HG03108 (cell line): ENCODE data around the gene HOXA13.

Source experiments
- ATAC-seq: cut with Tn5 transposase; IDR thresholded peaks from one replicate; pipeline ENCODE4 v1.9.1; 2021; ENCODE audit warnings: moderate library complexity; ENCODE audit not compliant: unreplicated experiment

The HOXA13 gene

DNA sequence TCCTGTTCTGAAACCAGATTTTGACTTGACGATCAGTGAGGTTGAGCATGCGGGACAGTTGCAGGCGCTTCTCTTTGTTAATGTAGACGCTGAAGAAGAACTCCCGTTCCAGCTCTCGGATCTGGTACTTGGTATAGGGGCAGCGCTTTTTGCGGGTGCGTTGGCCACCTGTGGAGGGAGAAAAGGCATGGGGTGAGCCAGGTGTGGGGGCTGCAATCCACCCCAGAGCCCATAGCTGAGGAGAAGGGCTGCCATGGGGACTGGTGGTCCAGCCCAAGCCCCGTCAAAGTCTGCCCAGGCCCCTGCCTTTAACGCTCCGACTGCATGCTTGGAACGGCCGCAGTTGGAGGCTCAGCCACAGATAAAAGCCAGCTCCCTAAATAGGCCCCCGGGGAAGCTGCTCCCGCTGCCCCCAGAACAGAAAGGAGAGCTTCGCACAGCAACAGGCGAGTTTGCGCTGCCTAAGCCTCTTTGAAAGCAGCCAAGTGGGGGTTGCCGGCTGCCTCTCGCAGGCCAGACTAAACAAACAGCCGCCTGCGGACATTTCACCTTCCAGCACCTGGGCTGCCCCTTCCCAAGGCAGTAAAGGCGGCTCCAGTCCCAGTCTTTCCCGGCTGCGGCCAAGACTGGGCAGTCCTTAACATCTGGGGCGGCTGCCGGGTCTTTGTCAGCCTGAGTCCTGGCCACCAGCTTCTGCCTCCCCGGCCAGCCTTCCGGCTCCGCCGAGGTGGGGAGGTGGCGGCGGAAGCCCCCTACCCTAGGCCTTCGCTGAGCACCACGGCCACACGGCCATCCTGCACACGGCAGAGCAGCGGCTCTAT lies 16.8 kb downstream of the HOXA13 start:
- no peak for ATAC-seq

DNA sequence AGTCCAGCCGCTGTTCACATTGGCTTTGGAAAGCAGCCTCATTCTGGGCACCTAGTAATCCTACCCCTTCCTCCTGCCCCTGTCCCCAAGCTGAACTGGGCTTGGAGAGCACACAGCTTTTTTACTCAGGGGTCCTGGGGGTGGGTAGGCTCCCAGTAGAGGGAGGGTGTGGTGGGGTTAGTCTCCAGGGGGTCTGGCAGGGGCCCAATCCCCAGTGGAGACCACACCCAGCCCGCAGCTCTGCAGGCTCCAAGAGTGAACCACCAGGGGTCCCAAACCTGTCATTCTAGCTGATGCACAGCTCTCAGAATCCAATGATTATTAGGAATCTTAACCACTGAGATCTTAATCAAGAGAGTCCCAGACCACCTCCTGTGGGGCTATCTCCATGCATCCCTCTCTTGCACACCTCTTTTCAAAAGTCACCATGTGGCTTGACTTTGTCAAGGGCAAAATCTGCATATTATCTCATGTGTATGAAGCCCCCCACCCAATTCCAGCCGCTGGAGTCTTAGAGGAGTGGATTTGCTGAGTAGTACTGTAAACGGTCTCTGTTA lies 17.5 kb downstream of the HOXA13 start:
- ATAC-seq: no peak

DNA sequence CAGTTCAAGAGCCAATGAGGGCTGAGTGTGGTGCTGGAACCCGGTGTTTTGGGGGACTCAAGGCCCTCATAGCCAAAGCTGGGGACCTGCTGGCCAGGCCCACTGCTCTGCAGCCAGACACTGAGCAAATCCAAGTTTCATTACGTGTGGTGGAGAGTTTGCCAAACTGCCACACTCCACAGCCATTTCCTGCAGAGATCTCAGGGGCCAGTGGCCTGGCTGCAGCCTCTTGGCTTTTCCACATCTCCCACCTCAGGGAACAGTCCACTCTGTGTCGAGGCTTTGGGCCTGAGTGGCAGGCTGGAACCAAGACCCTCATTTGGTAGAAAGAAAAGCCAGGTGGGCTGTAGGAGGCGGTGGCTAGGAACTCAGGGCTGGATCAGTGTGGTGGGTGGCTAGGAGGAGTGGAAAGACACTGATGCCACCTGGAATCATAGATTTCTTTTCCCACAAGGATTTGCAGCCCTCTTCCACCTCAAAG lies 18.1 kb downstream of the HOXA13 start:
- ATAC-seq: no peak

DNA sequence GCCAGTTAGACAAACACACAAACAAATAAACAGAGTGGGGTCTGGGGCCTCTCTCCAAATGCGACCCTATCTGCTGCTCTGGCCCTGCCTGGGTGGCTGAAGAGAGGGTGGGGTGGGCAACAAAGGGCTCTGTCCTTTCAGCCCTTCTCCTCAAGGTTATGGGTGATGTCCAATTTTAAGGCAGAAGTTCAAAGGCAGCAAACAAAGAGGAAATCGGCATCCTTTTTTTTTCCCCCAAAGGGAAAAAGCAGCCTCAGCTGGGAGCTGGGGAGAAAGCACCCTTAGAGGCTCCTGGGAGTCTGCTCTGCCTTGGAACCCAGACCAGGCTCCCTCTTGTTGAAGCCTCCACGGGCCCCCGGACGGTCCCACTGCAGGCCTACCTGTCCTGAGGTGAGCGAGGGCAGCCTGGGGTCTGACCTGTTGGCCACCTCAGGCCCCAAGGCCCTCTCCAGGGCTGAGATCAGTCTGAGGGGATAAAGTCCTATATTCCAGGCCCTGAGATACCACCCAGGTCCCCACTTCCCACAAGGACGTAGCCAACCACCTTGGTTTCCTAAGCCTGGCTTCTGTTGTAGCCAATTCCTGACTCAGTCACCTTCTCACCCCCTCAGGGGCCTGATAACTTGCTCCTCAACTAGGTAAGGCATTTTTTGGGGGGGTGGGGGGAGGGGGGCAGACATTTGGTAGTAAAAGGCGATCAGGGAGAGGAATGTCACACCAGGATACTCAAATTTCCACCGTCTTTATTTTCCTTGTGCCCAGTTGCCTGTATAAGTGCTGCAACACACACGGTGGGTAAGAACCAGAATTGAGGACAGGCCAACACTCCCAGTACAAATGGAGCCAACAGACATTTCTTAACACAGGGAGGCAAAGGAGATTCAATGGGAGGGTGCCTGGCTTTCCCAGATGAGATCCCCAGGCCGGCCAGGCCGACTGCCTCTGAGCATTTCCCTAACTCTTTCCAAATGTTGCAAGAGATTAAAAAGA lies 19.2 kb downstream of the HOXA13 start:
- ATAC-seq: no peak

DNA sequence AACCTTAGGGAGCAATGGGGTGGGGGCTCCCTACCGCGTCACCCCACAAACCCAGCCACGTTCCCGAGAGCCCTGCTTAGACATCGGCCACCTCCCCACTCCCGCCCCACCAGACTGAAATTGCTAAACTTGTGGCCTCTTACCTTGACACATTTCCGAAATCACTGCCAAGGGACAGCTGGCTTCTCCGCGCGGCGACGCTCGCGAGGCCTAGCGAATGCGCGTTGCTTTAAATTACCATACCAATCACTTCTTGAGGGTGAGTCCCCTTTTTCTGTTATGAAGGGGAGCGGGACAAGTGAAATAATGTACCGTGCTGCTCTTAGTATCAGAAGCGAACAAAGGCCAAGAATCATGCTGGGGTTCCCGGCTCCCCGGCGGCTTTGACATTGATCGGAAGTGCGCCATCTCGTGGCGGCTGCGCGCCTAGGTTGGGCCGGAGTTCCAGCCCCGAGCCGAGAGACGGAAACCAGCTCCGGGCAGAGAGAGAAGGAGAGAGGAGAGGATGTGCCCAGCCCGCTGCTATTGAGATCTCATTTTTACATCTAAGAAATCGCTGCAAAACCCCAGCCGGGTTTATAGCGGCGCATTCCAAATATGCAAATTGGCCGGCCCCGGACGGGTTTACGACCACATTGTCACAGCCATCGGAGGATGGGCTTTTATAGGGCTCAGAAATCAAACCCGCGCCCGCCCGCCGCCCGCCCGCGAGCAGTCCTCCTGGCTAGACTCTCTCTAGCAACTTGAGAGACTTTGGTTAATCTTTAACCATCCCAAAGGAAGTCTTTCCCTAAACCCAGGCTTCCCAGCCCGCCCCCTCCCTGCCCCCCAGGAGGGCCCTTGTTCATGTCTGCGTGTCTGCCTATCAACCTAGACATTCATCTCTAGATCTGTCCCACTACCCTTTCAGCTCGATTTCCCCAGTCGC lies 20.1 kb downstream of the HOXA13 start:
- ATAC-seq: no peak

DNA sequence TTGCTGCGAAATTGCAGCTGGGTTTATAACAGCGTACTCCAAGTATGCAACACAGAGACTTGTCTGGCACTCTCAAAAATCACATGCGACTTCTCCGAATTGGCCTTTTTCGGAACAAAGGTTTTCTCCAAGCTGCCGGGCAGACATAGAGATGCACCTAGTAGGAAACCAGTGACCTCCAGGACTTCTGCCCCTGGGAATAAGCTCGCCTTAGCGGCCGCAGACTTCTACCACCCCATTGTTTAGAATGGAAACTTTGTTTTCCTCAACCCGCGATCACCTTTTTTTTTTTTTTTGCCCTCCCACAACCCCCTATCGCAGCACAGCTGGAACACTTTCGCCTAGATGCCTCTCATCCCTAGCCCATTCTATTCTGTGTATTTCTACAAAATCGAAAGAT lies 20.9 kb downstream of the HOXA13 start:
- ATAC-seq: no peak

DNA sequence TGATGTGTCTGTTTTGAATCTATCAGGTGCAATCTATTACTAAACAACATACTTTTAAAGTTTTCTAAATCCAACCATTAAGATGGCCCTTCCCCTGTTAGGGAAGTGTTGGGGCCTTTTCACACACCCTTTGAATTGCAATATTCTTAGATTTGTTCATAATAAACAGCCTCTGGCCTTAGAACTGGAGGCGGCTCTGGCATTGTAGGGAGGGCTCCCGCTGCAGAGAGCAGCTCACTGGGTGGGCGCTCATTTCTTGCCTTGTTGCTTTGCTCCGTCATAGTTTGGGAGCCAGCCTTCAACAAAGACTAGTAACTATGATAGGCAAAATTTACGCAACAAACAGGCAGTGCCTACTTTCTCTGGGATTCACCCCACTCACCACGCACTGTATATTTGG lies 21.5 kb downstream of the HOXA13 start:
- ATAC-seq: no peak

DNA sequence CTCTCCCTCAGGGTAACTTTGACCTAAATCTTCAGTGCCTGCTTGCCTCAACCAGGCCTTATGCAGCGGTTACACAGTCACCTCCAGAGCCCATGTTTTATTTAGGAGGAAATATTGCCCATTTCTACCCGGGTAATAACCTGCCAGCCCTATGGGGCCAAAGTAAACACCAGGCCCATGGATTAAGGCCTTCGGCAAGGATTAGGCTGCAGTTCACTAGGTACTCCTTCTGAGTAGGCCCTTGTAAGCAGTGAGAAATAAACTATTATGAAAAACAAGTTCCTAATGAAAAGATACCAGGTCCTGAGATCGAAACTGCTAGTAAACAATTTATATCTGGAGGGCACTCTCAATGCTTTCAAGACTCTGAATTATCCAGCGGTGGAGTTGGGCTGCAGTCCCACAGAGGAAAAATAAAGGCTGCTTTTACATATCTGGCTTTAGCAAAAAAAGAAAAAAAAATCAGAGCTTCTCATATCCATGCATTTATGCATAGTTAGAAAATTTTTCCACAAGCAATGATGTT lies 22.0 kb downstream of the HOXA13 start:
- no peak for ATAC-seq

DNA sequence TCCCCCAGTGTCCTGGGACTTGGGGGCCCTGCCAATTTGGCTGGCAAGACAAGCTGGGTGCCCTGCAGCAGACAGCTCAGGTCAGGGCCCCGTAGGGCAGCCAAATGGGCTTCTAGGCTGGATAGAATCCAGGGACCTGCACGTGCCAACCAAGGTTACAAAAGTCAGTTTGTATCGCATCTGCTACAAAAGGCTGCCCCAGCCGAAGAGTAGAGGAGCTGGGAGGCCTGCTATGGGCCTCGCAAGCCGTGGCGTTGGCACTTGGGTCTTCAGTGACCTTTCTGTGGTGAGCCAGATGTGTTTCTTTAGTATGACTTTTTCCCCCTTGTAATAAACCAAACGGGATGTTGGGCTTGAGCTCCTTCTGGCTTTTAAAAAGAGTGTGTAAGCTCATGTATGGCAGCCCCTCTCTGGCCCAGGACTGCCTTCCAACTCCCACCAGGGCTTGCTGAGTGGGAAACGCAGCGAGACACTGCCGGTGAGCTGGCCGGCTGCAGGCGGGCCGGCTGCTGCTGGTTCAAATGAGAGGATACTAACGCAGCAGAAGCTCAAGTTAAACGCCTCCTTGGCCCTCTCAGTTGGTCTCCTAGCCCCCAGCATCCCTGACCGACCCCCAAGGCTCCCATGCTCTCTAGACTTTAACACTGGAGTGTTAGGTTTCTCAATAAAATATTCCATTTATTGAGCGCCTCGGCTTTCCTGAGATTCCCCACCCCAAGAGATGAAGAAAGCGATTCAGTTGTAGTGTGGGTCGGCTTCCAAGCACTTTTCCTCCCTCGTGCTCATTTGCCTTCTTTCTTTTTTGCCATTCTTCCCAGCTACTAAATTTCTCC lies 22.7 kb downstream of the HOXA13 start:
- ATAC-seq: no peak

DNA sequence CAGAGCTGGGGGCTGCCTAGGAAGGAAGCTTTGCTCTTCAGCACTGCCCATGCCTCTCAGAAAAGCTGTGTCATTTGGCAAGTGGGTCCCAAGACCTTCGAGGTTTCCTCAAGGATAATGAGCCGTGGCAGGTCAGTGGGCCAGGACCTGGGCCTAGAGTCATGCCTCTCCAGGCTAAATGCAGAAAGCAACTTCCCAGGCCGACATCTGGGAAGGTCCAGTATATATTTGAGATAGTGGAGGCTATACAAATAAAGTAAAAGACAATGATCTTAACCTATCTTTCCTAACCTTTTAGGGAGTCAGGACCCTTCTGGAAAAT lies 23.4 kb downstream of the HOXA13 start:
- no peak for ATAC-seq

DNA sequence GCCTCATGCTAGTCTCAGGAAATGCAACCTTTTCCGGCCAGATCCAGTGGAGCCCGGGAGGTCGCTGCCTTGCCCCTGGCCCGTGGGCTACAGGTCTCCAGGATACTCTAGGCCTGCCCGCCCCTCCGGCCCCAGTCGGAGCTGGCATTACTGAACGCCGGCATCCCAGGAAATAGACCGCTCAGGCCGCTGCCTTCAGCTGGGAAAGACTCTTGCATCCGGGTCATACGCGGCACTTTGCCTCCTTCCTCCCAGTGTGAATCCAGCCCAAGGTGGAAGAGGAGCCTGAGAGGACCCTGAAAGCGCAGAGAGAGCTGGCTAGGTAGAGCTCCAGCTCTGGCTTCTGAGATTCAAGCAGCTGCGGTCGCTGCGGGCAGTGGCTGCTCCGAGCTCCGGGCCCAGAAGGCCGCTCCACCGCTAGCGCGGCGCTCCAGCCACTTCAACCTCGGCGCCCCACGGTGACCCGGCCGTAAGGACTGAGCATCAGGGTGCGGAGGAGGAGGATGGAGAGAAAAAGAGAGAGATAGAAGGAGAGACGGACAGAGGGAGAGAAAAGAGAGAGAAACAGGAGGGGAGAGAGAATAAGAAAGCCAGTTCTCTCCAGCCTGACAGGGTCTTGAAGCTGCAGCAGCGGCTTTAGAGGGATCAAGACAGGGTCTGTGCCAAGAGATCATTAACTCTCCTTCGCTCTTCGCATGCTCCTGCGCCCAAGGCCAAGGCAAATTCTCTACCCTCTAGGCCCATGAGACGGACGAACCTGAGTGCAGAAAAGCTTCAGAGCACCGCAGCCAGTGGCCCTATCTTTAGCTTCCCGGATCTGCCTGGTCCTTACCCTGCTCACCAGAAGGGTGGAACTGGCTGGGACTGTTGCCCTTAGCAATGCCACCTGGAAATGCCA lies 24.0 kb downstream of the HOXA13 start:
- ATAC-seq: no peak

DNA sequence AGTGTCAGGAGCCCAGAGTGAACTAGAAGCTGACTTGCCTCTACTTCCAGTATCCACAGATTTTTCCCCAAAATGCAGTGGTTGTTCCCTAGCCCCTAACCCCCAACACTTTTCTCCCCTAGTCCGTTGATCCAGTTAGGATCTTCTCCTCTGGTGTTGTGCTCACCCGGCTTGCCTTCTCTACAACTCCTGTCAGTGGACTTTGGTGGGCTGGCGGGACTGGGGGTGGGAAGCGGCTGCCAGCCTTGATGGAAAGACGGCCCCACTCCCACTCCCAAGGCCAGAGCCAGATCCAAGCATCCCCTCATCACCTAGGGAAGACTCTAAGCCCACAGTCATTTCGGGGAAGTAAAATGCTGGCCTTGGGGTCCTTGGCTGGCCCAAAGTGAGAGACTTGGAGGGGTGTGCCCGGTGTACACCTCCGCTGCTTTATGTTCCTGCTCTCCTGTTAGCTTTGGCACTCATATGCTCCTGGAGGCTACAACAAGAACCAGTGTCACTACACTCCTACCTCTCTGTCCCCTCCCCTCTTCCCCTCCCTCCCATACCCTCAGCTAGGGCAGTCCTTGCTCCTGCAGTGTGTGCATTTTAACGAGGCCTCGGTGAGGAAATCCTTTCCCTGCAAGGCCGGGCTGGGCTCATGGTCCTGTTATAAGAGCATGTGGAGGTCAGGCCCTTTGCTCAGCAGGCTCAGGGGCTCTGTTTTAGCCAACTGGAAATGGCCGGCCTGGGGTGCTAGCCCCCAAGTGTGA lies 24.8 kb downstream of the HOXA13 start:
- ATAC-seq: no peak

DNA sequence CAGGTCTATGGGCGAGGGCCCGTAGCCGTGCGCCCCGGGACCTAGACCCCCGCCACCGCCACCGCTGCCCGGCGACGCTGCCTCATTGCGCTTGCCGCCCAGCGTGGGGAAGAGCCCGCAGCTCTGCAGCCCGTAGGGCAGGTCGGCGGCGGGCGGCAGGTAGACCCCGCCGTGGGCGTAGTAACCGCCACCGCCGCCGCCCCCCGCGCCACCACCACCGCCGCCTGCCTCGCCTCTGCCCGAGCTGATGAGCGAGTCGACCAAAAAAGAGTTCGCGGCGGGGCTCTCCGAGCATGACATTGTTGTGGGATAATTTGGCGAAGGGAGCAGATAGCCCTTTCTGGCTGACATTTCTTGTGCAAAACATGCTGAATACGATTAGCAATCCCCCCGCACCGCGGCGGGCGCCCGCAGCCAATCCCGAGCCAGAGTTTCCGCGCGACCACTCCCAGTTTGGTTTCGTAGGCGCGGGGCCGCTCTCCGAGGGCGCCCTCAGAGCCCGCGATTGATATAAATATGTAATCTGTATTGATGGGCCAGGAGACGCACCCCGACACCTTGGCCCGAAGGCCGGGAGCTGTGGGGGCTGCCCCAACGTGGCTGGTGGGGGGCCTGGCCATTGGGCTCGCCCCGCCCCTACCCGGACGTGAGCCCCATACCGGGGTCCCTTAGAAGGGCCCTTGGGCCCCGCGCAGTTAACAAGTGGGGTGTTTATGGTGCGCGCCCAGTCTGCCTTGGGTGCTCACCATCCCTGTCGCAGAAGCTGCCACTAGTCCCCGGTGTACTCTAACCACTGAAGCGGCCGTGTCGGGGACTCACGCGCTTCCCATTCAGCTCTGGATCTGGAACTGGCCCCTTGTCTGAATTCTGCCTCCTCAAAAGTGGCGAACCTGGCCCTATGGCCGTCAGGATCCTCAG lies 25.7 kb downstream of the HOXA13 start, which contains the start of gene HOXA10:
TSS of gene HOXA10 (minus strand) at position 365 of the 918 bp plus-strand sequence. CDS start at position 351, 14 bp downstream.
- ATAC-seq: no peak

DNA sequence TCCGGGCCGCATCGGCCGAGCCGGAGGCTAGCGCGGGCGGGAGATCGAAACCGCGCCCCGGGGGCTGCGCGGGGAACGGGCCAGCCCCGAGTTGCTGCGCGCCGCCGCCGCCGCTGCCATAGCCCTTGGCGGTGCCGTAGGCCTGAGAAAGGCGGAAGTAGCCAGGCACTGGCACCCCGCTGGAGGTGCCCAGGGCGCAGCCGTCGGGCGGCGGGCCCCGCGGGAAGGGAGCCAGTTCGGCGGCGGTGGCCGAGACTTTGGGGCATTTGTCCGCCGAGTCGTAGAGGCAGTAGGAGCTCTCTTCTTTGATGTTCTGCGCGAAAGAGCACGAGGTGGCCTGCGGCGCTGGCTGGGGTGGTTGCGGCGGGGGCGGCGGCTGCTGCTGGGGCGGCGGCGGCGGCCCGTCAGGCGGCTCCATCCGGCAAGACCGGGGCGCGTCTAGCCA lies 26.4 kb downstream of the HOXA13 start:
- no peak for ATAC-seq

DNA sequence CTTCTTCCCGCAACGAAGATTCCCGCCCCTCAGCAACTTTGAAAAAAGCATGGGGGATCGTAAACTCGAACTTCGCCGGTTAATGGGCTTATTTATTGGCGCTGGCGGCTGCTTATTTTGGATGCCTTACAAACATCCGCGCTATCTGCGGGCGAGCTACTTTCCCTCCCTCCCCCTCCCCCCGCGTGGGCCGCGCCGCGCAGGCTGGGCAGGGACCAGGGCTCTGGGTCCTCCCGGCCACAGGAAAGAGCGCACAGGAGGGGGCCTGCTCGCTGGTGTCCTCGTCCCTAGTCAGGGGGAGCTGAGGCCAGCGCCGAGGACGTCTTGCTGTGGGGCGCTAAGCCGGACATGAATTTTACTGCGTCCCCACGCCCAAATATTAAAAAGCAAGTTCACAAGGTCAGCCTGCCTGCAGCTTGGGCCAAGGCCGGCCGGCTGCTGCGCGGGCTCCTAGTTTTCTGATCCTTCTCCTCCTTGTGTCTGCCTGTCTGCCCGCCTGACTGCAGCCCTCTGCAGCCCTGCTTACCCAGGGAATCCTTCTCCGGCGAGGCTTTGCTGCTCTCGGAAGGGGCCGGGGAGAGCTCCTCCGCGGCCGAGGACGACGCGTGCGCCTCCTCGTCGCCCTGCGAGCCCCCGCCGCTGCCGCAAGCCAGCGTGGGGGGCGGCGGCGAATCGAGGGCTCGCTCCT lies 26.9 kb downstream of the HOXA13 start:
- no peak for ATAC-seq

DNA sequence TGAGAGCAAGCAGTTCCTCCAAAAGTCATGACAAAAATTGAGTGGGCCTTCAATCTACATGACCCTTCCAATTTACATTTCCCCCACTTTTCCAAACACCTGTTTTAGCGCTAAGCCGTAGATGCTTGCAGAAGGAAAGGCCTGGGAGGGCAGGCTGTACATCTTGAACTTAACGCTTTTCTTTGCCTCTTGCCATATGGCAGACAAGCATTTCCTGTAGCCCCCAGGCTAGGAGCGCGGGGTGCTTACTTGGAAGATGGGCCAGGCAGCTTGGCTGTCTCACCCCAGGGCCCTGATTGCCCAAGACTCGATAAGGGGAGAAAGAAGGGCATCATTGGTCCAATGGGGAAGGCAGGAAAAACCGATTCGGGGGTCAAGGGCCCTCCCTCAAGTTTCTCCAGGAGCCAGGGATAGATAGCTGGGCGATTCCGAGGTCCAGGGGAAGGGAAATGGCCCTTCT lies 27.5 kb downstream of the HOXA13 start:
- ATAC-seq: no peak
